Measurements from ENCODE around the gene CTNNA2.

- TF ChIP-seq CTCF (conservative IDR thresholded peaks at IDR 0.05): no peak
- TF ChIP-seq EZH2 (IDR thresholded peaks at IDR 0.05; ENCODE audit: low read depth): no peak
These were observed 467.3 kb downstream of the CTNNA2 start for GRCh38 chr2:79980116-79980515.

Data from PC-9 (cell line).